Adrenal gland (tissue), 5 donors: ENCODE measurements around the gene MAPKAP1.

ENCODE experiments used
- POLR2A ChIP-seq, 2 donors: fragments of 450-650 bp; IDR thresholded peaks; one replicate each; pipeline ENCODE4 v1.6.1; 2017; ENCODE audit warnings: antibody characterized with exemption in 2 of 2, mild to moderate bottlenecking in 2 of 2, moderate library complexity in 1 of 2
- TF ChIP-seq, protein P1 (sequence below), 6 experiments: fragments of 450-650 bp in 4 of 6; fragments of 200-600 bp in 2 of 6; sonication (generic) in 1 of 6; IDR thresholded peaks; 1 replicate in 5 of 6; 2 replicates in 1 of 6; pipeline versions ENCODE4 v1.5.1 to v1.8.0; 2016 to 2021; ENCODE audit warnings: antibody characterized with exemption in 6 of 6, mild to moderate bottlenecking in 2 of 6, moderate library complexity in 1 of 6
- donor health status: DM: no; HTN: no; CAD: no.

DNA sequence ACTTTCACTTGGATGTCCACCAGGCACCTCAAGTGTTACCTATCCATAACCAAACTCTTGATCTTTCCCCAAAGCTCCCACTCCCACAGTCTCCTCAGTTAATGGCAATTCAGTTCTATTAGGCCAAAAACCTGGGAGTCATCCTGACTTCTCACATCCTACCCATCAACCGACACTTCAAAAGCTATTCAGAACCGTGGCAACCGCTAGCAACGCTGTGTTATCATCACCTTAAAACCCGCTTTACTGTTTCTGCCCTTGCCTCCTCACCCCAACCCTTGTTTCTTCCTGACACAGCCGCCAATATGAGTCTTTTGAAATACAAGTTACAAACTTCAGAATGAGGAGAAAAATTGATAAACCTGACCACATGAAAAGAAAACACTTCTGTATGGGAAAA is 46.5 kb downstream of the MAPKAP1 start:
- TF ChIP-seq, protein P1, sequence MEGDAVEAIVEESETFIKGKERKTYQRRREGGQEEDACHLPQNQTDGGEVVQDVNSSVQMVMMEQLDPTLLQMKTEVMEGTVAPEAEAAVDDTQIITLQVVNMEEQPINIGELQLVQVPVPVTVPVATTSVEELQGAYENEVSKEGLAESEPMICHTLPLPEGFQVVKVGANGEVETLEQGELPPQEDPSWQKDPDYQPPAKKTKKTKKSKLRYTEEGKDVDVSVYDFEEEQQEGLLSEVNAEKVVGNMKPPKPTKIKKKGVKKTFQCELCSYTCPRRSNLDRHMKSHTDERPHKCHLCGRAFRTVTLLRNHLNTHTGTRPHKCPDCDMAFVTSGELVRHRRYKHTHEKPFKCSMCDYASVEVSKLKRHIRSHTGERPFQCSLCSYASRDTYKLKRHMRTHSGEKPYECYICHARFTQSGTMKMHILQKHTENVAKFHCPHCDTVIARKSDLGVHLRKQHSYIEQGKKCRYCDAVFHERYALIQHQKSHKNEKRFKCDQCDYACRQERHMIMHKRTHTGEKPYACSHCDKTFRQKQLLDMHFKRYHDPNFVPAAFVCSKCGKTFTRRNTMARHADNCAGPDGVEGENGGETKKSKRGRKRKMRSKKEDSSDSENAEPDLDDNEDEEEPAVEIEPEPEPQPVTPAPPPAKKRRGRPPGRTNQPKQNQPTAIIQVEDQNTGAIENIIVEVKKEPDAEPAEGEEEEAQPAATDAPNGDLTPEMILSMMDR (IDR thresholded peaks at IDR 0.05), result no peak
- TF ChIP-seq POLR2A (IDR thresholded peaks at IDR 0.05), result no peak
